GM21423 (cell line): ENCODE data around the gene ANGPTL4.
"Not testable (repeated sequence)": the region's sequence is repeated elsewhere in the genome, so short reads cannot be mapped to it uniquely, and the experiment has no call there.

ENCODE experiments used
- ATAC-seq: cut with Tn5 transposase; IDR thresholded peaks from one replicate; pipeline ENCODE4 v1.9.1; 2021; ENCODE audit warnings: mild to moderate bottlenecking, moderate library complexity; ENCODE audit not compliant: unreplicated experiment

The ANGPTL4 gene

DNA sequence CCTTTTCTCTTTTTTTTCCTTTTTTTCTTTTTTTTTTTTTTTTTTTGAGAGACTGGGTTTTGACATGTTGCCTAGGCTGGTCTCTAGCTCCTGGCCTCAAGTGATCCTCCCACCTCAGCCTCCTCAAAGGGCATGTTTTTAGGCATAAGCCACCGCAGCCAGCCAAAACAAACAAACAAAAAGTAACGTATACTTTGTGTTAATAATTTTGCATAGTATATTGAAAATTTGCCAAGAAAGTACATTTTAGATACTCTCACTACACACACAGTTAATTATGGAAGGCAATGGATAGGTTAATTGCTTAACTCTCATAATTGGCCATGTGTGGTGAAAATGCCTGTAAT lies 24.6 kb downstream of the ANGPTL4 start:
- no peak for ATAC-seq

GRCh38 chr19:8389891-8390616 lies 26.1 kb downstream of the ANGPTL4 start, which contains the start of gene RAB11B:
RAB11B (plus strand) TSS chr19:8390360; CDS start chr19:8390417, 57 bp downstream.
- peak; percentile 87 for ATAC-seq

DNA sequence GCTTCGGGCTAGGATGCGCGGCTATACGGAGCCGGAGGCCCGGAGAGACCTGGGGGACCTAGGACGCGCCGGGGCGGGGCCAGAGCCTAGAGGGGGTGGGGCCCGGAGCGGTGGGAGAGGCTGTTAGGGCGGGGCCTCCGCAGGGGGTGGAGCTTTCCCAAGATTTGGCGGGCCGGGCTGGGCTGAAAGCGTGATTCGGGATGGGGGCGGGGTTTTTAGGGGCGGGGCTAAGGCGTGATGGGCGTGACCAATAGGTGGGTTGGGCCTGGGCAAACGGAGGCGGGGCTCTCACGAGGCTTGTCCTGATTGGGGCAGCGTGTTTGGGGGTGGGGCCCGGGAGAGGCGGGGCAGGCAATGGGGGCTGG lies 26.6 kb downstream of the ANGPTL4 start:
- peak; percentile 34 for ATAC-seq

DNA sequence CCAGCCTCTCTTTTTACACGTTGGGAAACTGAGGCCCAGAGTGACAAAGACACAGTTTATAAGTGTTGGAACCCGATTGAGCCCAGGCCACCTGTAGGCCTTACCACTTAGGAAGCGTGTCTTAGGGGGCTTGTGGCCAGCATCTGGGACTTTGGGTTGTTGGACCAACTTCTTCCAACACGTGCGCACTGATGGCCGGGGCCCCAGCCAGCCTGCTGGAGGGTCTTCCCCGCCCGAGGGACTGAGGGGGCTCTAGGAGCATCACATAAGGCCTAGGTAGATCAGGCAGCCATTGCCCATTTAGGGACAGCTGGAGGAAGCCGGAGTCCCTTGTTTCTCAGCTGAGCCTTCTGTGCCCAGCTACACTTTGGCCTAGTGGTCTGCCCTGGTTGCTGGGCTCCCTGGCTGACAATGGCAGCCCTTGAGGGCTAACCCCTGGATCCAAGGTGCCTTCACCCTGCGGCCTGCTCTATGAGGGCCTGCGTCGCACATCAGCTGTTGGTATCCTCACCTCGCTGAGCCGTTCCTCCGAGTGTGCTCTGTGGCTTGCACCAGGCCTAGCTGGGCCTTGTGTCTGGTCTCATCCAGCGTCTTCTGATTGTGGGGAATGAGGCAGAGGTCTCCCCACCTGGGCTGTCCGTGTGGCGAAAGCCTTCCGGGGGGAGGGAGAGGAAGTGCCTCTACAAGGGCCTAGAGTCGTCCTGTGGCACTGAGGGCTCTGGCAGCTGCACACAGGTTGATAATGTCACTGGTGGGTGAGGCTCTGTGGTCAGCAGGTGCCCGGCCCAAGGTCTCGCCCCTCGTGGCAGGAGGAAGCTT lies 27.5 kb downstream of the ANGPTL4 start:
- no peak for ATAC-seq

- no peak for ATAC-seq
These were observed 28.1 kb downstream of the ANGPTL4 start for GRCh38 chr19:8392017-8392591.

DNA sequence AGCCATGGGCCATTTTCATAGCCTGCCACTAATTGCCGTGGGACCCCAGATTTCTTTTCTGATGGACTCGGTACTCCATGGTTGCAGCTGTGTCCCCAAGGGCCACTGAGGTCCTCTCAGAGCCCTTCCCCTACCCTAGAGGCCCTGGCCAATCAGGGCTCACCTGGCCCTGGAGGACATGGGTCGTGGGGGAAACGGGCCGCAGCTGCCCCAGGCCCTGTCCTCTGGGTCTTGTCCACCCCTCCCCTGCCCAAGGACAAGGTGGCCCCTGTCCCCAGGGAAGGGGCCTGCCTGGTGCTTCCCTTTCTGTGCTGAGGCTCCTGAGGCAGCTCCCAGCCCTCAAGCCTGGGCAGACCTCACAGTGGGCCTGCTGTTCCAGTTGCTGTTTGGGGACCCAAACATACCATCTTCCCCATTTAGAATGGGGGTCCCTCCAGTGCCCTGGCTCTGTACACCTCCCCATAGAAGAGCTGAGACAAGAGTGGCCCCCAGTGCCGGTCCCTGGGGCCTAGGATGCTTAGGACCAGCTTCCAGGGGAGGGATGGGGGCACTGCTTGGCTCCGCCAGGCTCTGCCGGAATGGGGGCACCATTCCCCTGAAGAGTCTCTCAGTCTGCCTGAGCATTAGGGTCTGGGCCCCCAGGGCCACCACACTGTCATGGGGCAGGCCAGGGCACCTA lies 29.4 kb downstream of the ANGPTL4 start:
- ATAC-seq, result no peak

DNA sequence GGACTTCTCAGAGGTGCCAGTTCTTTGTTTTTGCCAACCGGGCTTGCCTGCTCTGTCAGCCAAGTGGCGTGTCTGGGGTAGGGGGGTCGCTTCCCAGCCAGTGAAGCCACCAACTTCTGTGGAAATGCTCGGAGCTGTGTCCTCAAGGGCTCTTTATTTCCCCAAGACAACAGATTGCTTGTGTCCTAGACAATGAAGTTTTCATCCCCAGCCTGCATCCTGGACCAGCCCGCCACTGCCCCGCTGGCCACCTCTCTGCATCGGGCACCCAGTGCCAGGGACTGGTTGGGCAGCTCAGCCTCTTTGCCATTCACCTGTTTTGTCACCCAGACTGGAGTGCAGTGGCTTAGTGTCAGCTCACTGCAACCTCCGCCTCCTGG lies 29.9 kb downstream of the ANGPTL4 start:
- ATAC-seq, result no peak

DNA sequence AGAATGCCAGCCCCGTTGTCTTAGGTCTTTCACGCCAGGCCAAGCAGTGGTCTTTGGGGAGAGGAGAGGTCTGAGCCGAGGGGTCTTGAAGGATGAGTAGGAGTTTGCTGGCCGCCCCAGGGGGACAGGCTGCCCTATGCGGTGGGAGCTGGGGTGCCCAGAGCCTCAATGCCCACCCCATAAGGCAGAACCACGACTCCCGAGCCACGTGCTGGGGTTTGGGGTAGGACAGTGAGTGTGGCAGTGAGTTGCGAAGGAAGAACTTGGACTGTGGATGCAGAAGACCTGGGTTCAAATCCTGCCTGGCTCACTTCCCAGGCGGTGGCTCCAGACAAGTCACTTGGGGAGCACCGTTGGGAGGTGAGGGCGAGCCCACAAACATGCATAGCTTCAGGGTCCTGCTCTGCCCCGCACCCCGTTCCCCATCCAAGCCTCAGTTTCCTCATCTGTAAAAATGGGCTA lies 31.7 kb downstream of the ANGPTL4 start:
- ATAC-seq, result no peak

DNA sequence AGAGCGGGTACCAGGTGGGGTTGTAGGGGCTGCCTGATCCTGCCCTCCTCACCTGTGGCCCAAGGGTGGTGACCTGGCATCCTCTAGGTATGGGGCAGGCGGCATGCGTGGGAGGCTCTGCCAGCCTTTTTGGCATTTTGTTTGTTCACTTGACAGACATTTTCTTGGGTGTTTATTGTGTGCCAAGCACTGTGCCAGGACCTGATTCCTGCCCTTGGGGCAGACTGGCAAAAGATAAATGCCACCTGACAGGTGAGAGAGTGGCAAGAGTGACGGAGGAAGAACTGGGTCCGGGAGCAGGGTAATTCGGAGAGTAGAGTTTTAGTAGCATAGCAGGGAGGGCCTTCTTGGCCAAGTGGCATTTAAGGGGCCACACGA lies 32.2 kb downstream of the ANGPTL4 start:
- no peak for ATAC-seq

DNA sequence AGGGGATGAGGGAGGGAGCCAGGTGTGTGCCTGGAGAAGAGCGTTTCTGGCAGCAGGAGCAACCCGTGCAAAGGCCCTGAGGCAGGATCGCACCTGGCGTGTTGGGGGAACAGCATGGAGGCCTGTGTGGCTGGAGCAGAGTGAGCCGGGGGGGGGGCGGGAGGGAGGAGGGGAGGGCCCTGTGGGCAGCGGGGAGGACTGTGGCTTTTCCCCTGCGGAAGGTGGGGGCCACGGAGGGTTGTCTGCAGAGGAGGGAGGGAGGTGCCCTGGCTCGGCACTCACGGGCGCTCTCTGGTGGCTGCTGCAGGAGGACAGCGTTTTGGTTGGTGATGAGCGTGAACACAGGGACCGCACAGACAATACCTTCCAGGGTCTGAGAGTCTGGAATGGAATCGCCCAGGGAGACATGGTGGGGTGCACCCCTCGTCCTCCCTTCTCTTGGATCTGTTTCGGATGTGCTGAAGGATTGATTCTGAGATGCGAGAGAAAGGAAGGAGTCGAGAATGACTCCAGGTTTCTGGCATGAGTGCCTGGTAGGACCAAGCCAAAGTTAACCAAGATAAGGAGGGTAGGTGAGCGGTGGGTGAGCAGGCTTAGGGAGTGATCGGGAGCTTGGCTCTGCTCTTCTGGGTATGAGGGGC lies 32.7 kb downstream of the ANGPTL4 start:
- no peak for ATAC-seq

DNA sequence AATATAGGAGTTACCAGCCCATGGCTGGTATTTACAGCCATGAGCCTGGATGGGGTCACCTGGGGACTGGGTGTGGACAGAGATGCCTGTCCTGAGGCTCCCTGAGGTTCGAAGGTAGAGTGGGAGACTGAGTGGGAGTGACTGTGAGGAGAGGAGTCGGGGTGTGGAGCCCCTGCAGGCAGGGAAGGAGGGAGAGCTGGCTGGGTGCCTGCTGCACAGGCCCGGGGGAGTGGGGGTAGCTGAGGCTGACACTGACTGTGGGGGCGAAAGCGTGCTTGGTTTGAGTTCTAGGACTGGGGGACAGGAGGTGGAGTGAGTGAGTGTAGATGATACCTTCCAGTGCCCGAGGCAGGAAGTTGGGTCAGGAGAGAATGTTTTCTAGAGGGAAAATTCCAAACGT lies 33.3 kb downstream of the ANGPTL4 start:
- no peak for ATAC-seq

- ATAC-seq, result no peak
These were observed 33.9 kb downstream of the ANGPTL4 start for GRCh38 chr19:8397746-8398310.

DNA sequence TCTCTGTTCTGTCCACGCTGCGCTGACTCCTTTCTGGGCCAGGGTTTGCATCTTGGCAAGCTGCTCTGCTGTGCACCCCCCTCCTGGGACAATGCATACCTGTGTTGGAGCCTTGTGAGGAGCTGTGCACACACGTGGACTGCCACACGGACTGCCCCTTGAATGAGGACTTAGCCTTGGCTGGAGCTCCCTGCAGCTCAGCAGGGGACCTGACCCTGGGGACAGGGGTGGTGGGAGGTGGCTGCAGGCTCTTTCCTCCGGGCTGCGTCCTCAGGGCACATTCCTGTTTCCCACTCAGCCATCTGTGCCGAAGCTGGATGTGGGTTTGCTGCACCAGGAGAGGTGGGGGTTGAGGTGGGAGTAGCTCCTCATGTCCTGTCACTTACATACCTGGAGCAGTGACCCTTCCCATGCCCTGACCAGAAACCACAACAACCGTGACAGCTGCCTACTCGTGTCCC lies 34.4 kb downstream of the ANGPTL4 start:
- ATAC-seq, result no peak

DNA sequence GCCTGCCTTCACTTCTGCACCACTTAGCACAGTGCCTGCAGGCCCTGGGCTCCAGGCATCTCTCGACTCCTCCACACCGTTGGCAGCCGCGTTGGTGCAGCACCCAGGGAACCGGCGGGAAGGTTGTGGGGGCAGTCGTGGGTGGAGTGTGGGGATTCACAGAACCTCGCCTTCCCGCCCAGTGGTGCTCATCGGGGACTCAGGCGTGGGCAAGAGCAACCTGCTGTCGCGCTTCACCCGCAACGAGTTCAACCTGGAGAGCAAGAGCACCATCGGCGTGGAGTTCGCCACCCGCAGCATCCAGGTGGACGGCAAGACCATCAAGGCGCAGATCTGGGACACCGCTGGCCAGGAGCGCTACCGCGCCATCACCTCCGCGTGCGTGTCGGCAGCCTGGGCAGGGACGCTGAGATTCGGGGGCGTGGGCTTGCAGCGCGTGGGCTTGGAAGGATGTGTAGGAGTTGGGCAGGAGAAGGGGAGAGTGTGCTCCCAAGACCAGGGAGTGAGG lies 35.8 kb downstream of the ANGPTL4 start:
- ATAC-seq, result no peak

DNA sequence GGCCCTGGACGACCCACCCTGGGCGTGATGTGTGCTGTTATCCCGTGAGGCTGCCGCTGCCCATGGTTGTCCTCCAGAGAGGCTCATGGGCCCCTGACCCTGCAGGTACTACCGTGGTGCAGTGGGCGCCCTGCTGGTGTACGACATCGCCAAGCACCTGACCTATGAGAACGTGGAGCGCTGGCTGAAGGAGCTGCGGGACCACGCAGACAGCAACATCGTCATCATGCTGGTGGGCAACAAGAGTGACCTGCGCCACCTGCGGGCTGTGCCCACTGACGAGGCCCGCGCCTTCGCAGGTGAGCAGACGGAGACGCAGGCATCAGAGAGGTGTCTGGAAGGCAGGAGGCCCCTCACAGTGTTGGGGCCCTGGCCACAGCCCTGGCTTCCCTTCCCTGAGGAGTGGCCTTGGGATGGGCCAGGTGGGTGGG lies 38.0 kb downstream of the ANGPTL4 start:
- ATAC-seq, result no peak

- ATAC-seq, result no peak
These were observed 39.3 kb downstream of the ANGPTL4 start for GRCh38 chr19:8403098-8403819.

DNA sequence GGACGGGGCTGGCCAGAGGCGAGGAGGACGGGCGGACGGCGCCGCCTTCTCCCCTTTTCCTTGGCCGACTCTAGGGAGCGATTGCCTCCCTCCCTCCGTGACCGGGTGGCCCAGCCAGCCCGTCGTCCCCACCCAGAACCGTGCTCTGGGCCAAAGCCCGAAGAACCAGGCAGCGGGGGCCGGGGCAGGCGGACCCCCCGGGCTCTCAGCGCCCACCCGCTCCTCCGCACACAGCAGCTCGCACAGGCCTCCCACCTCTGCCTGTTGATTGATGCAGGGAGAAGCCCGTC lies 39.8 kb downstream of the ANGPTL4 start:
- no peak for ATAC-seq

GRCh38 chr19:8404391-8405151 lies 40.6 kb downstream of the ANGPTL4 start:
- no peak for ATAC-seq

DNA sequence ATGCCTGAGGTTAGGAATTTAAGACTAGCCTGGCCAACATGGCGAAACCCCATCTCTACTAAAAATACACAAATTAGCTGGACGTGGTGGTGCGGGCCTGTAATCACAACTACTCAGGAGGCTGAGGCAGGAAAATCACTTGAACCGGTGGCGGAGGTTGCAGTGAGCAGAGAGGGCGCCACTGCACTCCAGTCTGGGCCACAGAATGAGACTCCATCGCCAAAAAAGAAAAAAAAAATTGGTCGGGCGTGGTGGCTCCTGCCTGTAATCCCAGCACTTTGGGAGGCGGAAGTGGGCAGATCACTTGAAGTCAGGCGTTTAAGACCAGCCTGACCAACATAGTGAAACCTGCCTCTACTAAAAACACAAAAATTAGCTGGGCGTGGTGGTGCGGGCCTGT lies 46.8 kb downstream of the ANGPTL4 start:
- ATAC-seq, result not testable (repeated sequence)
